ENCODE measurements around the gene OR14A16. TPM values are rescaled to one million over a fixed set of nuclear protein-coding genes. Genes with fewer than 3 reads are reported as not detected.

Gene OR14A16
- total RNA-seq, 4 donors from 2014 or later = not detected

- no peak for TF ChIP-seq CTCF (IDR thresholded peaks at IDR 0.05)
- ATAC-seq (ENCODE audit: low FRiP score) = no peak
- DNase-seq (ENCODE audit: low spot score) = no peak
These were observed 26.4 kb downstream of the OR14A16 start for GRCh38 chr1:247797518-247797917.

GRCh38 chr1:247769603-247770002, 54.3 kb downstream of the OR14A16 start:
- no peak for ATAC-seq (ENCODE audit: low FRiP score)

More at GRCh38 chr1:247769603-247770002, 54.3 kb downstream of the OR14A16 start:
- DNase-seq (ENCODE audit: low spot score) = no peak
- no peak for TF ChIP-seq CTCF (IDR thresholded peaks at IDR 0.05)

Other genes with a start within 250 kb of the OR14A16 start
- not detected for gene OR2G2, start 235.8 kb downstream of the OR14A16 start, total RNA-seq
- not detected for gene OR2G3, start 218.5 kb downstream of the OR14A16 start, total RNA-seq
- not detected for gene OR13G1, start 144.4 kb downstream of the OR14A16 start, total RNA-seq
- gene OR6F1, start 107.5 kb downstream of the OR14A16 start, total RNA-seq = not detected
- under 1 TPM in 1 of 4 donors, not detected in 3; 0.82 TPM for gene OR14K1, start 85.5 kb downstream of the OR14A16 start, total RNA-seq
- not detected for gene OR14A2, start 76.0 kb downstream of the OR14A16 start, total RNA-seq
- gene OR1C1, start 63.6 kb downstream of the OR14A16 start, total RNA-seq = not detected
- not detected for gene OR11L1, start 17.8 kb upstream of the OR14A16 start, total RNA-seq
- 1 to 10 TPM in 2 of 4 donors, under 1 TPM in 2; 0.32 to 9.5 (median 1.1) TPM for gene TRIM58, start 33.1 kb upstream of the OR14A16 start, total RNA-seq
- gene OR2W3, start 71.5 kb upstream of the OR14A16 start, total RNA-seq = 1 to 10 TPM in 1 of 4 donors, not detected in 3; 3.5 TPM
- not detected for gene OR2T8, start 96.1 kb upstream of the OR14A16 start, total RNA-seq
- not detected for gene OR2AJ1, start 100.8 kb upstream of the OR14A16 start, total RNA-seq
- gene OR2L8, start 124.7 kb upstream of the OR14A16 start, total RNA-seq = not detected
- not detected for gene OR2AK2, start 141.1 kb upstream of the OR14A16 start, total RNA-seq
- not detected for gene OR2L5, start 189.5 kb upstream of the OR14A16 start, total RNA-seq
- gene OR2L2, start 206.0 kb upstream of the OR14A16 start, total RNA-seq = under 1 TPM in 1 of 4 donors, not detected in 3; 0.19 TPM
- not detected for gene OR2L3, start 222.7 kb upstream of the OR14A16 start, total RNA-seq